IMR-90 (cell line): ENCODE data around the gene HDAC8. TPM values are rescaled to one million over a fixed set of nuclear protein-coding genes. Genes with fewer than 3 reads are reported as not detected.

Experiments used
- ATAC-seq: fragments of 200-7000 bp; cut with Tn5 transposase; 2 replicates; pipeline ENCODE4 v1.9.1; 2020; ENCODE audit warnings: low read depth, mild to moderate bottlenecking, moderate library complexity
- BruUV-seq: library from RNA; stranded (reverse); fragments of 400-500 nt; replicated peaks from 2 replicates; lab custom pipeline; 2021; lab: Mats Ljungman, UMichigan
- CTCF ChIA-PET: fragments of 300-600 bp; formaldehyde crosslinking; extraction: SDS; loops from one replicate; lab custom pipeline; 2021; ENCODE audit warnings: antibody characterized with exemption; lab: Yijun Ruan, JAX
- POLR2A ChIA-PET: fragments of 300-600 bp; sonication (Branson Sonifier 250); formaldehyde crosslinking; loops from one replicate; lab custom pipeline; 2022; ENCODE audit warnings: antibody characterized with exemption; ENCODE audit not compliant: unreplicated experiment; lab: Charles Lee
- DNase-seq: peaks from one replicate; pipeline ENCODE4 v3.0.0; 2013
- H2AFZ ChIP-seq: replicated peaks from 2 replicates; pipeline ENCODE3; 2013; ENCODE audit warnings: low read length, mild to moderate bottlenecking; ENCODE audit not compliant: poor library complexity
- H2AK5ac ChIP-seq: 2 replicates; pipeline ENCODE4 v1.6.1; 2013; ENCODE audit warnings: low read depth, low read length, inconsistent platforms
- H2AK9ac ChIP-seq: replicated peaks from 2 replicates; pipeline ENCODE3; 2013; ENCODE audit warnings: mild to moderate bottlenecking, low read depth, low read length, moderate library complexity; ENCODE audit not compliant: poor library complexity
- H2BK120ac ChIP-seq: 2 replicates; pipeline ENCODE4 v1.6.1; 2013; ENCODE audit warnings: low read depth, low read length, inconsistent platforms
- H2BK15ac ChIP-seq: 3 replicates; pipeline ENCODE4 v1.6.1; 2013; ENCODE audit warnings: low read depth, low read length, inconsistent platforms
- H2BK20ac ChIP-seq: 2 replicates; pipeline ENCODE4 v1.6.1; 2013; ENCODE audit warnings: low read depth, mild to moderate bottlenecking, inconsistent platforms, low read length, moderate library complexity
- H2BK5ac ChIP-seq: 2 replicates; pipeline ENCODE4 v1.6.1; 2013; ENCODE audit warnings: mild to moderate bottlenecking, low read depth, low read length, inconsistent platforms; ENCODE audit not compliant: poor library complexity, severe bottlenecking
- H3K14ac ChIP-seq: replicated peaks from 2 replicates; pipeline ENCODE4 v1.6.1; 2013; ENCODE audit warnings: low read depth, low read length, inconsistent platforms
- H3K18ac ChIP-seq: 2 replicates; pipeline ENCODE4 v1.6.1; 2013; ENCODE audit warnings: low read depth, low read length, control low read depth
- H3K23ac ChIP-seq: 2 replicates; pipeline ENCODE4 v1.6.1; 2013; ENCODE audit warnings: low read depth, low read length, inconsistent platforms
- H3K27ac ChIP-seq: 2 replicates; pipeline ENCODE4 v1.5.1; 2013; ENCODE audit warnings: mild to moderate bottlenecking, control low read depth, low read length; ENCODE audit not compliant: insufficient read depth
- H3K27me3 ChIP-seq: 2 replicates; pipeline ENCODE4 v1.6.1; 2013; ENCODE audit warnings: low read length; ENCODE audit not compliant: control insufficient read depth, insufficient read depth
- H3K36me3 ChIP-seq: 2 replicates; pipeline ENCODE4 v1.6.1; 2013; ENCODE audit warnings: low read length, mixed read lengths; ENCODE audit not compliant: control insufficient read depth, insufficient read depth
- H3K4ac ChIP-seq: 2 replicates; pipeline ENCODE4 v1.6.1; 2013; ENCODE audit warnings: low read depth, low read length, inconsistent platforms
- H3K4me1 ChIP-seq: 2 replicates; pipeline ENCODE4 v1.6.1; 2013; ENCODE audit warnings: low read length, mixed read lengths; ENCODE audit not compliant: control insufficient read depth, insufficient read depth
- H3K4me2 ChIP-seq: 2 replicates; pipeline ENCODE4 v1.6.1; 2013; ENCODE audit warnings: low read depth, mild to moderate bottlenecking, control low read depth, low read length, moderate library complexity
- H3K4me3 ChIP-seq: 2 replicates; pipeline ENCODE4 v1.5.1; 2013; ENCODE audit warnings: low read depth, mild to moderate bottlenecking, control low read depth, low read length, moderate library complexity; ENCODE audit not compliant: insufficient read depth
- H3K56ac ChIP-seq: 2 replicates; pipeline ENCODE4 v1.6.1; 2013; ENCODE audit warnings: low read length, inconsistent platforms; ENCODE audit not compliant: insufficient read depth; ENCODE audit errors: extremely low read depth
- H3K79me1 ChIP-seq, 2 experiments: 2 replicates each; pipeline ENCODE4 v1.6.1; 2013; ENCODE audit warnings: low read length in 2 of 2, inconsistent platforms in 1 of 2, low read depth in 1 of 2
- H3K9ac ChIP-seq: 2 replicates; pipeline ENCODE4 v1.6.1; 2013; ENCODE audit warnings: low read depth, low read length, control low read depth
- H3K9me1 ChIP-seq: 2 replicates; pipeline ENCODE4 v1.6.1; 2013; ENCODE audit warnings: low read length, inconsistent platforms; ENCODE audit not compliant: insufficient read depth
- H3K9me3 ChIP-seq: 2 replicates; pipeline ENCODE4 v1.6.1; 2013; ENCODE audit warnings: low read length; ENCODE audit not compliant: control insufficient read depth, insufficient read depth
- H4K20me1 ChIP-seq: 2 replicates; pipeline ENCODE4 v1.6.1; 2013; ENCODE audit warnings: low read length, inconsistent platforms; ENCODE audit not compliant: insufficient read depth
- H4K5ac ChIP-seq: 2 replicates; pipeline ENCODE4 v1.6.1; 2013; ENCODE audit warnings: mild to moderate bottlenecking, low read depth, low read length, control low read depth
- H4K8ac ChIP-seq, 2 experiments: 2 replicates each; pipeline ENCODE4 v1.6.1; 2013; ENCODE audit warnings: low read depth in 2 of 2, low read length in 2 of 2, control low read depth in 1 of 2, inconsistent platforms in 1 of 2
- H4K91ac ChIP-seq: 2 replicates; pipeline ENCODE4 v1.6.1; 2013; ENCODE audit warnings: low read depth, low read length, inconsistent platforms; ENCODE audit not compliant: insufficient read depth
- BHLHE40 ChIP-seq: fragments of 150-350 bp; IDR thresholded peaks from 2 replicates; pipeline ENCODE4 v1.6.1; 2016; ENCODE audit warnings: mild to moderate bottlenecking, low read depth, low read length
- CEBPB ChIP-seq: IDR thresholded peaks from 2 replicates; pipeline ENCODE4 v1.6.1; 2012; ENCODE audit warnings: low read depth, low read length, improper control_type of control experiment
- CHD1 ChIP-seq: IDR thresholded peaks from 2 replicates; pipeline ENCODE4 v1.6.1; 2012; ENCODE audit warnings: low read depth, low read length, improper control_type of control experiment
- CTCF ChIP-seq: conservative IDR thresholded peaks from 2 replicates; pipeline ENCODE4 v1.5.1; 2012; ENCODE audit warnings: mild to moderate bottlenecking, low read depth, low read length, improper control_type of control experiment
- FOS ChIP-seq: fragments of 150-350 bp; IDR thresholded peaks from 2 replicates; pipeline ENCODE4 v1.6.1; 2016; ENCODE audit warnings: low read depth, low read length
- MAFK ChIP-seq: IDR thresholded peaks from 2 replicates; pipeline ENCODE4 v1.6.1; 2012; ENCODE audit warnings: low read depth, low read length, improper control_type of control experiment
- MAZ ChIP-seq: IDR thresholded peaks from 2 replicates; pipeline ENCODE4 v1.6.1; 2012; ENCODE audit warnings: low read depth, mild to moderate bottlenecking, low read length, improper control_type of control experiment, moderate library complexity, borderline replicate concordance
- MXI1 ChIP-seq: IDR thresholded peaks from 2 replicates; pipeline ENCODE4 v1.6.1; 2012; ENCODE audit warnings: low read depth, mild to moderate bottlenecking, low read length, moderate library complexity, borderline replicate concordance
- NFE2L2 ChIP-seq: fragments of 150-350 bp; IDR thresholded peaks from 2 replicates; pipeline ENCODE4 v1.6.1; 2016; ENCODE audit warnings: low read depth, mild to moderate bottlenecking, low read length
- POLR2A ChIP-seq: IDR thresholded peaks from 2 replicates; pipeline ENCODE4 v1.6.1; 2012; ENCODE audit warnings: mild to moderate bottlenecking, low read depth, low read length
- RAD21 ChIP-seq: IDR thresholded peaks from 2 replicates; pipeline ENCODE4 v1.6.1; 2012; ENCODE audit warnings: low read length, improper control_type of control experiment
- RCOR1 ChIP-seq: IDR thresholded peaks from 2 replicates; pipeline ENCODE4 v1.6.1; 2012; ENCODE audit warnings: mild to moderate bottlenecking, low read length, improper control_type of control experiment; ENCODE audit not compliant: insufficient replicate concordance
- RFX5 ChIP-seq: IDR thresholded peaks from 2 replicates; pipeline ENCODE4 v1.8.0; 2012; ENCODE audit warnings: low read depth, mild to moderate bottlenecking, low read length, moderate library complexity
- SMC3 ChIP-seq: fragments of 150-350 bp; IDR thresholded peaks from 2 replicates; pipeline ENCODE4 v1.6.1; 2016; ENCODE audit warnings: low read depth, mild to moderate bottlenecking, antibody characterized with exemption, low read length, moderate library complexity
- WGBS, 2 experiments: methylation state at CpG; one replicate each; pipeline versions ENCODE4 v1.1.5 to v1.1.7; 2013; ENCODE audit warnings: missing lambda C conversion rate in 2 of 2; ENCODE audit not compliant: insufficient read length in 1 of 2; ENCODE audit errors: extremely low coverage in 2 of 2; 5-methylcytosine and 5-hydroxymethylcytosine counted together
- dilution Hi-C: fragments of 300-500 bp; cut with HindIII; formaldehyde crosslinking; loops from one replicate; pipeline ENCODE4 v1.14.3; 2018; ENCODE audit warnings: low sequenced_read_pairs; ENCODE audit not compliant: unreplicated experiment
- in situ Hi-C: fragments of 300-500 bp; cut with MboI; formaldehyde crosslinking; loops from 3 replicates; pipeline ENCODE4 v1.14.3; 2019; ENCODE audit warnings: low sequenced_read_pairs, inconsistent platforms, mixed read lengths
- intact Hi-C: fragments of 100-400 bp; cut with micrococcal nuclease; formaldehyde crosslinking; loops from 2 replicates; pipeline ENCODE4 v1.10.0; 2022
- polyA plus RNA-seq, 3 experiments: library from polyadenylated mRNA; depleted of rRNA; stranded (reverse); fragments of >200 nt; gene quantifications; 2 replicates each; pipeline ENCODE4 v1.2.3, GENCODE V29; 2012; ENCODE audit warnings: low replicate concordance in 1 of 3
- total RNA-seq: library from RNA; depleted of rRNA; stranded (reverse); fragments of >200 nt; gene quantifications from 2 replicates; pipeline ENCODE4 v1.2.3, GENCODE V29; 2012
- TF ChIP-seq, protein P1 (sequence below): fragments of 150-350 bp; IDR thresholded peaks from 2 replicates; pipeline ENCODE4 v1.6.1; 2017; ENCODE audit warnings: mild to moderate bottlenecking, antibody characterized with exemption, low read length, low read depth
- TF ChIP-seq, protein P2 (sequence below): fragments of 150-350 bp; IDR thresholded peaks from 2 replicates; pipeline ENCODE4 v1.6.1; 2016; ENCODE audit warnings: low read depth, mild to moderate bottlenecking, low read length, moderate library complexity, borderline replicate concordance

HDAC8 gene
- total and polyA plus RNA-seq, 2 of the 4 experiments (the other 2 are of a cell fraction) = 16.1 to 28.5 TPM

- no peak overlapping the region for H4K5ac ChIP-seq
- H3K14ac ChIP-seq = no peak overlapping the region
- no peak overlapping the region for H3K18ac ChIP-seq
- no peak for DNase-seq
- H4K8ac ChIP-seq = no peak overlapping the region
- H2AFZ ChIP-seq = no peak overlapping the region
- H3K4ac ChIP-seq = no peak overlapping the region
- no peak overlapping the region for H3K23ac ChIP-seq
- H4K20me1 ChIP-seq = no peaks in the 10 kb centered on the region
- no TSS peak for BruUV-seq
- no peak overlapping the region for H3K27ac ChIP-seq
- H3K27me3 ChIP-seq = peaks cover 3% of the 10 kb centered on the region
- TF ChIP-seq CEBPB = no peak
- no peak for TF ChIP-seq CHD1
- no peak for TF ChIP-seq NFE2L2
- TF ChIP-seq CTCF = no peak
- no peak for TF ChIP-seq RFX5
- TF ChIP-seq MAZ = no peak
- no peak for TF ChIP-seq RCOR1
- no peak for TF ChIP-seq RAD21
- TF ChIP-seq, protein P1, sequence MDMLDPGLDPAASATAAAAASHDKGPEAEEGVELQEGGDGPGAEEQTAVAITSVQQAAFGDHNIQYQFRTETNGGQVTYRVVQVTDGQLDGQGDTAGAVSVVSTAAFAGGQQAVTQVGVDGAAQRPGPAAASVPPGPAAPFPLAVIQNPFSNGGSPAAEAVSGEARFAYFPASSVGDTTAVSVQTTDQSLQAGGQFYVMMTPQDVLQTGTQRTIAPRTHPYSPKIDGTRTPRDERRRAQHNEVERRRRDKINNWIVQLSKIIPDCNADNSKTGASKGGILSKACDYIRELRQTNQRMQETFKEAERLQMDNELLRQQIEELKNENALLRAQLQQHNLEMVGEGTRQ = no peak
- TF ChIP-seq POLR2A = no peak
- TF ChIP-seq BHLHE40 = no peak
- TF ChIP-seq SMC3 = no peak
- TF ChIP-seq, protein P2, sequence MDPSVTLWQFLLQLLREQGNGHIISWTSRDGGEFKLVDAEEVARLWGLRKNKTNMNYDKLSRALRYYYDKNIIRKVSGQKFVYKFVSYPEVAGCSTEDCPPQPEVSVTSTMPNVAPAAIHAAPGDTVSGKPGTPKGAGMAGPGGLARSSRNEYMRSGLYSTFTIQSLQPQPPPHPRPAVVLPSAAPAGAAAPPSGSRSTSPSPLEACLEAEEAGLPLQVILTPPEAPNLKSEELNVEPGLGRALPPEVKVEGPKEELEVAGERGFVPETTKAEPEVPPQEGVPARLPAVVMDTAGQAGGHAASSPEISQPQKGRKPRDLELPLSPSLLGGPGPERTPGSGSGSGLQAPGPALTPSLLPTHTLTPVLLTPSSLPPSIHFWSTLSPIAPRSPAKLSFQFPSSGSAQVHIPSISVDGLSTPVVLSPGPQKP = no peak
- TF ChIP-seq FOS = no peak
- TF ChIP-seq MXI1 = no peak
- TF ChIP-seq MAFK = no peak
- H3K9ac ChIP-seq = no peak overlapping the region
- H3K4me1 ChIP-seq = no peaks in the 10 kb centered on the region
- H3K4me2 ChIP-seq = no peak overlapping the region
- H2BK120ac ChIP-seq = no peak overlapping the region
- peaks cover 0 to 3% of the 10 kb centered on the region in 2 experiments; a peak in 1 of 4 replicates for H3K79me1 ChIP-seq
- no peak overlapping the region for H2BK20ac ChIP-seq
- no CpG with 5 or more reads among the region's 2 CpGs for WGBS, 2 experiments
- no peak overlapping the region for H3K4me3 ChIP-seq
- H2BK15ac ChIP-seq = no peak overlapping the region
- no peak overlapping the region for H2BK5ac ChIP-seq
- H2AK5ac ChIP-seq = no peak overlapping the region
- ChIA-PET CTCF (no interaction called here), POLR2A (no interaction called here)
- in situ Hi-C loops = no loop called here
- peaks cover 10% of the 10 kb centered on the region for H3K36me3 ChIP-seq
- dilution Hi-C loops = no loop called here
- no peak overlapping the region for H3K56ac ChIP-seq
- no peak overlapping the region for H2AK9ac ChIP-seq
- H3K9me3 ChIP-seq = no peaks in the 10 kb centered on the region
- no peaks in the 10 kb centered on the region for H3K9me1 ChIP-seq
- intact Hi-C loops = no loop called here
- ATAC-seq = no peak
- H4K91ac ChIP-seq = no peak overlapping the region
Observed at GRCh38 chrX:72566448-72566847, 6.2 kb downstream of the HDAC8 start.
